Coronary artery (tissue), 2 donors: ENCODE data around the gene TPI1.

Experiments
- DNase-seq: peaks from one replicate; pipeline ENCODE4 v3.0.0-alpha.2; 2017; ENCODE audit warnings: low spot score
- H3K27ac ChIP-seq, 2 donors: fragments of 200-600 bp; sonication (generic); one replicate each; pipeline ENCODE4 v1.5.1; 2016 to 2019
- H3K4me3 ChIP-seq: fragments of 200-600 bp; sonication (generic); 2 replicates; pipeline ENCODE4 v1.5.1; 2016; ENCODE audit warnings: mild to moderate bottlenecking, moderate library complexity
- TF ChIP-seq, protein P1 (sequence below): fragments of 200-600 bp; sonication (generic); IDR thresholded peaks from one replicate; pipeline ENCODE4 v1.5.1; 2019; ENCODE audit warnings: antibody characterized with exemption

TPI1 gene

DNA sequence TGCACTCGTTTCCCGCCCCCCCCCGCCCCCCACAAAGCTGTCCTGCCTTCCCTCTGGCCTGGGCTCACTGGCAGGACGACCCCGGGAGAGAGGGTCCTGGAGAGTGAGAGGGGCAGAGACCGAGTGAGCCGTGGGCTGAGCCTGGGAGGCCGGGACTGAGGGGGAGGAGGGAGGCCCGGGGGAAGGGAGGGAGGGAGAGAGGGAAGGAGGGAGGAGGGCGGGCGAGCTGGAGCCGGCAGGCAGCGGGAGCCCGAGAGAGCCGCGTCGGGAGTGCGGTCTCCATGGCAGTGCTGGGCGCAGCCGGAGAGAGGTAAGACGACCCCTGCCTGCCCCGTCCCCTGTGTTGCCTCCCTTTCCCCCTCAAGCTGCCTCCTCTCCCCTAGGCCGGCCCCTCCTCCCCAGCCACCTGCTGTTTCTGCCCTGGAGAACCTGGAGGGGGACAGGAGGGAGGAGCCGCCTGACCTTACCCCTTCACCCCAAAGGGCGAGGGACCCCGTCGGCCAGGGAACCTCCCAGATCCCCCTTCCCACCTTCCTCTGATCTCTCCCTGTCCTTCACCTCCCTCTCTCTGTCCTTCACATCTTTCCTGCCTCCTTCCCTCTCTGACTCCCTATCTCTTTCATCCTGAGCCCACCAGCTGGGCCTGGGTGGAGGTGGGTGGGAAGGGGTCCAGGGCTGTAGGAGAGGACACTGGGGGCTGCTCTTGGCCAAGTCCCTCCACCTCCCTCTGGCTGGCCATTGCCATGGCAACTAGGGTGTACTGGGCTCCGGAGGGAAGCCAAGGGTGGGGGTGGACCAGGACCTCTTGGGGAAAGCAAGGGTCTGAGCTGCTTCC, 45.5 kb upstream of the TPI1 start, which contains the start of gene GPR162:
Gene GPR162, plus strand, starts transcription at position 231 of the 835 bp plus-strand sequence. CDS start 2,078 bp downstream, outside the sequence.
- TF ChIP-seq, protein P1, sequence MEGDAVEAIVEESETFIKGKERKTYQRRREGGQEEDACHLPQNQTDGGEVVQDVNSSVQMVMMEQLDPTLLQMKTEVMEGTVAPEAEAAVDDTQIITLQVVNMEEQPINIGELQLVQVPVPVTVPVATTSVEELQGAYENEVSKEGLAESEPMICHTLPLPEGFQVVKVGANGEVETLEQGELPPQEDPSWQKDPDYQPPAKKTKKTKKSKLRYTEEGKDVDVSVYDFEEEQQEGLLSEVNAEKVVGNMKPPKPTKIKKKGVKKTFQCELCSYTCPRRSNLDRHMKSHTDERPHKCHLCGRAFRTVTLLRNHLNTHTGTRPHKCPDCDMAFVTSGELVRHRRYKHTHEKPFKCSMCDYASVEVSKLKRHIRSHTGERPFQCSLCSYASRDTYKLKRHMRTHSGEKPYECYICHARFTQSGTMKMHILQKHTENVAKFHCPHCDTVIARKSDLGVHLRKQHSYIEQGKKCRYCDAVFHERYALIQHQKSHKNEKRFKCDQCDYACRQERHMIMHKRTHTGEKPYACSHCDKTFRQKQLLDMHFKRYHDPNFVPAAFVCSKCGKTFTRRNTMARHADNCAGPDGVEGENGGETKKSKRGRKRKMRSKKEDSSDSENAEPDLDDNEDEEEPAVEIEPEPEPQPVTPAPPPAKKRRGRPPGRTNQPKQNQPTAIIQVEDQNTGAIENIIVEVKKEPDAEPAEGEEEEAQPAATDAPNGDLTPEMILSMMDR, result no peak
- peak within 1 kb of the TSS; percentile 78 for H3K4me3 ChIP-seq
- DNase-seq, result no peak
- H3K27ac ChIP-seq, result peak within 1 kb of the TSS in 1 of 2 donors; percentile 77

DNA sequence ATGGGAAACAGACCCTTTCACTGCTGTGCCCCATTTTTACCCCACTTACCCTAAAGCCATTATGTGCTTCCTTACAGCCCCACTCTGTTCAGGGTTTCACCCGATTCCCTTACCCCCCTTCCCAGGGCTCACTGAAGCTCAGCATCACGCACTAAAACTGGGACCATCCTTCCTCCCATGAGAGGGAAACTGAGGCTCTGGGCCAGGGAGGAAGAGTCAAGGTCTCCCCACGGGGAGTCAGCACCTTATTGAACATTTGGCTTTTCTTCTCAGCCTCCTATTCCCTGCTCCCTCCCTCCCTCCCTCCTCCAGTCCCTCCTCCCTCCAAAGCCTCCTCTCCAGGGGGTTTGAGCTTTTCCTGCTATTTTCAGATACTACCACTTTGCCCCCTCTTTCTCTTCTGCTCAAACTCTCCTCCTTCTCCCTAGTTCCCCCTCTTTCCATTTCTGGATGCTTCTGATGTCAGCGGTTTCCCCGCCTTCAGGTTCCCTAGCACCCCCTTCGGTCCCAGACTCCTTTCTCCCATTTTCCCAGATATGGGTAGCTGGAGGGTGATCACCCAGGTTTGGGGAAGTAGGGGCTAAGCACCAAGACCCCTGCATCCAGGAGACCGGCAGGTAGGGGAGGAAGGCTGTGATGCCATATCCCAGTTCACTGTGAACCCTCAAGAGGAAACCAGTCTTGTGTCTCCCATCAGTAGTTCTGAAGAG, 44.8 kb upstream of the TPI1 start:
- H3K4me3 ChIP-seq, result peak overlapping the region; percentile 78
- TF ChIP-seq, protein P1, result no peak
- no peak for DNase-seq
- no peak overlapping the region for H3K27ac ChIP-seq

DNA sequence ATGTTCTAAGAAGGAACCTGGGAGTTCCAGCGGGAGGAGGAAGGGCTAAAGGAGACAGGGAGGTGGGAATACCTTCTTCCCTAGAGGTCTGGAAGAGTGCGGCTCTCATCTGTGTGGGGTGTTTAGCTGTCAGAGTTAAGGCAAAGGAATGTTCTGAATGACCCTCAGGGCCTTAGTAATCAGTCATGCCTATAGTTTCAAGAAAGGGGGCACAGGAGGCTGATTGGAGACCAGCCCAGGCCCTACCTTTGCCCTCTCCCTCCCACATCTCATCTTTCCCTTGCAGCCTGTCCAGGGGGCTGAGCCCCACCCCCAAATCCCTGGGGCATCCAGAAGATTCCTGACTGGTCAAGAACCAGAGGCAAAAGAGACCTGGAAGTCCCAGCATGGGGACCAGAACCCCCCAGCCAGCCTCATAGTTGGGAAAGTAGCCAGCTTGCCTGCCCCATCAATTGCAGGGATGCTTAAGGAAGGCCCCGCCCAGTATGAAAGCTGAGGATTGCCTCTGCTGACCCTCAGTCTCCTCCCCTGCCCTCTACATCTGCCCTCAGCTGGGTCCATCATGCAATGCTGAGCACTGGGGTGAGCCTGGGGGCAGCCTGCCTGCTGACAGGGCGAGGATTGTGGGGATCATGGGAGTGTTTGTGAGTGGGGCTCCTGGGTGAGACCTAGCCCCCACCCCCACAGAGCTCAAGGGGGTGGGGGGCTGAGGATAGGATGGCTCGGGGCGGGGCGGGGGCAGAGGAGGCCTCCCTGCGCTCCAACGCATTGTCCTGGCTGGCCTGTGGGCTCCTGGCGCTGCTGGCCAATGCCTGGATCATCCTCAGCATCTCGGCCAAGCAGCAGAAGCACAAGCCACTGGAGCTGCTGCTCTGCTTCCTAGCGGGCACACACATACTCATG, 43.9 kb upstream of the TPI1 start:
- H3K27ac ChIP-seq, result no peak overlapping the region
- no peak overlapping the region for H3K4me3 ChIP-seq
- TF ChIP-seq, protein P1, result no peak
- no peak for DNase-seq

DNA sequence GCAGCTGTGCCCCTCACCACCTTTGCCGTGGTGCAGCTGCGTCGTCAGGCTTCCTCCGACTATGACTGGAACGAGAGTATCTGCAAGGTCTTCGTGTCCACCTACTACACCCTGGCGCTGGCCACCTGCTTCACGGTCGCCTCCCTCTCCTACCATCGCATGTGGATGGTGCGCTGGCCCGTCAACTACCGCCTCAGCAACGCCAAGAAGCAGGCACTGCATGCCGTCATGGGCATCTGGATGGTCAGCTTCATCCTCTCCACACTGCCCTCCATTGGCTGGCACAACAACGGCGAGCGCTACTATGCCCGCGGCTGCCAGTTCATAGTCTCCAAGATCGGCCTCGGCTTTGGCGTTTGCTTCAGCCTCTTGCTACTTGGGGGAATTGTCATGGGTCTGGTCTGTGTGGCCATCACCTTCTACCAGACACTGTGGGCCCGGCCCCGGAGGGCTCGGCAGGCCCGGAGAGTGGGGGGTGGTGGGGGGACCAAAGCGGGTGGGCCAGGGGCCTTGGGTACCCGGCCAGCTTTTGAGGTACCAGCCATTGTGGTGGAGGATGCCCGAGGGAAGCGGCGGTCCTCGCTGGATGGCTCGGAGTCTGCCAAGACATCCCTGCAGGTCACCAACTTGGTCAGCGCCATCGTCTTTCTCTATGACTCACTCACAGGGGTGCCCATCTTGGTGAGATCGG, 43.1 kb upstream of the TPI1 start:
- Histone ChIP-seq H3K4me3 (no peak overlapping the region), H3K27ac (no peak overlapping the region)
- TF ChIP-seq, protein P1, result no peak
- no peak for DNase-seq

DNA sequence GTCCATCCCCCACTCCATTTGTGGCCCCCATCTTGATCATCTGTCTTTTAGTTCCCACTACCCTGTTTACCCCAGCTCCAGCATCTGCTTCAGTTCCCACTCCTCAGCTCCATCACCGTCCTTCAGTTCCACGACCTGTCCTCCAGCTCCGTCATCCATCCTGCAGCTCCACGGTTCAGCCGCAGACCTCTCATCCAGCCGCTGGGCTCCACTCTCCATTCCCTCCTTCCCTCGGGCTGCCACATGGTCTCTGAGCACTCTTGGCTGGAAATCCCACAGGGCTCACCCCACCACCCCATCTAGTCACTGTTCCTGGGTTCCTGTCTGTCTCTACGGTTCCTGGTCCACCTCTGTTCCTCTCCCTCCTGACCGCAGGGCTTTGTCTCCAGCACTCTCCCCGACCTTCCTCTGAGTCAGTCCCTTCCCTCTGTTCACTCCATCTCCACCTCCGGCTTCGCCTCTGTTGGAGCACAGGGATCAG, 42.4 kb upstream of the TPI1 start:
- no peak for DNase-seq
- H3K4me3 ChIP-seq, result peak overlapping the region; percentile 54
- TF ChIP-seq, protein P1, result no peak
- no peak overlapping the region for H3K27ac ChIP-seq
